ENCODE results near the gene E2F8.

The E2F8 gene

DNA sequence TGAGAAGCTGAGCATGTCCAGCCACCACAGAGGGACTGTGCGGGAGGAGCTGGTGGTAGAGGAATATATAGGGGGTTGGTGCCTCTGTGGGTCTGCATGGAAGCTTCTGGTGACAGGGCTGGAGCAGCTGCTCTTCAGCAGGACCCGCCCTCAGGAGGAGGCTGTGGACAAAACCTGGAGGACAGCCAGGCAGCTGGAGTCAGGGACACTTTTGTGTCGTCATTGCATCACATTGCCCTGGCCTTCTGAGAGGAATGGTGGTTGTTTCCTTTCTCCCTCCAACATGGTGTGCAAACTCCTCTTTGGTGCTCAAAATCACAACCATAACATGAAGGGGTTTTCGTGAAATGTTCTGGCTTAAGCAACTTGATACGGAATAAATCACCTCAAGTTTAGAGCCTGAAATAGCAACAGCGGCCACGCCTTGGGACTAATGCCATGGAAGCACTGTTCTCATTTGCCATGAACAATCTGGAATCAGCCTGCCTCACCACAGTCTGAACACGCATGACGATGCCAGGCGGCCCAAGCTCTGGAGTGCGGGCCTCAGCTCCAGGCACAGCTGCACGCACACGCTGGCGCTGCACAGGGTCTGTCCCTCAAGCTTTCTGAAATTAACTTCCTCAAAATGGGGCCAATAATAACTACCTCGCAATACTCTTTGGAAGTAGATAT, 21.8 kb downstream of the E2F8 start:
- Mint-ChIP-seq H3K27ac (no peak overlapping the region), H3K9me3 (peaks cover 3% of the 10 kb centered on the region), H3K27me3 (peaks cover 9% of the 10 kb centered on the region), H3K4me3 (no peak overlapping the region), H3K36me3 (no peaks in the 10 kb centered on the region), H3K4me1 (no peaks in the 10 kb centered on the region)
- DNase-seq (ENCODE audit: low spot score in 2 of 2) = no peak
- ATAC-seq (ENCODE audit: low read depth) = no peak

GRCh38 chr11:19218216-19218615, 22.5 kb downstream of the E2F8 start:
- ATAC-seq (ENCODE audit: low read depth) (no peak), DNase-seq (ENCODE audit: low spot score in 2 of 2) (no peak)
- H3K9me3 Mint-ChIP-seq = peaks cover 3% of the 10 kb centered on the region
- no peaks in the 10 kb centered on the region for H3K36me3 Mint-ChIP-seq
- H3K27me3 Mint-ChIP-seq = peaks cover 10% of the 10 kb centered on the region
- H3K4me1 Mint-ChIP-seq = no peaks in the 10 kb centered on the region
- H3K27ac Mint-ChIP-seq = no peak overlapping the region
- no peak overlapping the region for H3K4me3 Mint-ChIP-seq

GRCh38 chr11:19216709-19217374, 23.9 kb downstream of the E2F8 start:
- ATAC-seq (ENCODE audit: low read depth) = no peak
- no peaks in the 10 kb centered on the region for H3K9me3 Mint-ChIP-seq
- no peak overlapping the region for H3K27ac Mint-ChIP-seq
- no peak for DNase-seq (ENCODE audit: low spot score in 2 of 2)
- no peaks in the 10 kb centered on the region for H3K36me3 Mint-ChIP-seq
- peaks cover 13% of the 10 kb centered on the region for H3K27me3 Mint-ChIP-seq
- H3K4me1 Mint-ChIP-seq = no peaks in the 10 kb centered on the region
- H3K4me3 Mint-ChIP-seq = no peak overlapping the region

DNA sequence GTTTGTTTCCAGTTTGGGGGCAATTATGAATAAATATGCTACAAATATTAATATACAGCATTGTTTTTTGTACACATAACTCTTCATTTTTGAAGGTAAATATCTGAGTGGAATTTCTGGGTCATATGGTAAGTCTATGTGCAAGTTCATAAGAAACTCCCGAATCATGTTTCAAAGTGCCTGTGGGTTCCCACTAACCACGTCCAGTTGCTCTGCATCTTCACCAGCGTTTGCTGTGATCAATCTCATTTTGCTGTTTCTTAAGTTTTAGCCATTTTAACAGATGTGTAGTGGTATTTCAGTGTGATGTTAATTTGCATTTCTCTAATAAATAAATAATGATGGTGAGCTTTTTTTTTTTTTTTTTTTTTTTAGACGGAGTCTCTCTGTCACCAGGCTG, 24.7 kb downstream of the E2F8 start:
- H3K4me1 Mint-ChIP-seq = no peaks in the 10 kb centered on the region
- no peak for DNase-seq (ENCODE audit: low spot score in 2 of 2)
- no peaks in the 10 kb centered on the region for H3K9me3 Mint-ChIP-seq
- no peak overlapping the region for H3K27ac Mint-ChIP-seq
- ATAC-seq (ENCODE audit: low read depth) = no peak
- H3K4me3 Mint-ChIP-seq = no peak overlapping the region
- peaks cover 13% of the 10 kb centered on the region for H3K27me3 Mint-ChIP-seq
- H3K36me3 Mint-ChIP-seq = no peaks in the 10 kb centered on the region

- no peak for DNase-seq (ENCODE audit: low spot score in 2 of 2)
- Mint-ChIP-seq H3K4me3 (no peak overlapping the region), H3K4me1 (no peaks in the 10 kb centered on the region), H3K27ac (no peak overlapping the region), H3K9me3 (no peaks in the 10 kb centered on the region), H3K27me3 (peaks cover 25% of the 10 kb centered on the region), H3K36me3 (no peaks in the 10 kb centered on the region)
- no peak for ATAC-seq (ENCODE audit: low read depth)
These were observed 31.0 kb downstream of the E2F8 start for GRCh38 chr11:19209617-19210370.

- peaks cover 20% of the 10 kb centered on the region for H3K27me3 Mint-ChIP-seq
- no peak for DNase-seq (ENCODE audit: low spot score in 2 of 2)
- ATAC-seq (ENCODE audit: low read depth) = no peak
- no peak overlapping the region for H3K4me3 Mint-ChIP-seq
- H3K27ac Mint-ChIP-seq = no peak overlapping the region
- H3K4me1 Mint-ChIP-seq = no peaks in the 10 kb centered on the region
- H3K36me3 Mint-ChIP-seq = no peaks in the 10 kb centered on the region
- H3K9me3 Mint-ChIP-seq = no peaks in the 10 kb centered on the region
These were observed 31.7 kb downstream of the E2F8 start for GRCh38 chr11:19208959-19209546.

GRCh38 chr11:19208181-19208580, 32.6 kb downstream of the E2F8 start:
- H3K27ac Mint-ChIP-seq = no peak overlapping the region

DNA sequence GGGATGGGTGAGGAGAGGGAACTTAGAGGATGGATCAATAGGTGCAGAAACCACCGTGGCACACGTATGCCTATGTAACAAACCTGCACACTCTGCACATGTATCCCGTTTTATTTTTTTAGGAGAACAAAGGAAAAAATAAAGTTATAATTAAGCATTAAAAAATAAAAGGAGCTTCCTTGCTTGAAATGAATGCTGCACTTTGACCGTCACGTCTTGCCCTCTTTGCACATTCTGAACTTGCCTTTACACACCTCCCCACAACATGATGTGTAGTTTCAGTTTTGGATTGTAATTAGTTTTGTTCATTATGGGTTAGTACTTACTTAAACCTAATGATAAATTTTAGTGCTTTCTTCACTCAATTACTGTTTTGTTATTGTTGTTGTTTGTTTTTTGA, 35.9 kb downstream of the E2F8 start:
- ATAC-seq (ENCODE audit: low read depth) (no peak), DNase-seq (ENCODE audit: low spot score in 2 of 2) (no peak)
- no peaks in the 10 kb centered on the region for H3K36me3 Mint-ChIP-seq

More at GRCh38 chr11:19208181-19208580, 32.6 kb downstream of the E2F8 start:
- DNase-seq (ENCODE audit: low spot score in 2 of 2) = no peak
- no peak for ATAC-seq (ENCODE audit: low read depth)
- H3K36me3 Mint-ChIP-seq = no peaks in the 10 kb centered on the region
- no peak overlapping the region for H3K4me3 Mint-ChIP-seq
- H3K9me3 Mint-ChIP-seq = no peaks in the 10 kb centered on the region
- no peaks in the 10 kb centered on the region for H3K4me1 Mint-ChIP-seq
- H3K27me3 Mint-ChIP-seq = peaks cover 18% of the 10 kb centered on the region

DNA sequence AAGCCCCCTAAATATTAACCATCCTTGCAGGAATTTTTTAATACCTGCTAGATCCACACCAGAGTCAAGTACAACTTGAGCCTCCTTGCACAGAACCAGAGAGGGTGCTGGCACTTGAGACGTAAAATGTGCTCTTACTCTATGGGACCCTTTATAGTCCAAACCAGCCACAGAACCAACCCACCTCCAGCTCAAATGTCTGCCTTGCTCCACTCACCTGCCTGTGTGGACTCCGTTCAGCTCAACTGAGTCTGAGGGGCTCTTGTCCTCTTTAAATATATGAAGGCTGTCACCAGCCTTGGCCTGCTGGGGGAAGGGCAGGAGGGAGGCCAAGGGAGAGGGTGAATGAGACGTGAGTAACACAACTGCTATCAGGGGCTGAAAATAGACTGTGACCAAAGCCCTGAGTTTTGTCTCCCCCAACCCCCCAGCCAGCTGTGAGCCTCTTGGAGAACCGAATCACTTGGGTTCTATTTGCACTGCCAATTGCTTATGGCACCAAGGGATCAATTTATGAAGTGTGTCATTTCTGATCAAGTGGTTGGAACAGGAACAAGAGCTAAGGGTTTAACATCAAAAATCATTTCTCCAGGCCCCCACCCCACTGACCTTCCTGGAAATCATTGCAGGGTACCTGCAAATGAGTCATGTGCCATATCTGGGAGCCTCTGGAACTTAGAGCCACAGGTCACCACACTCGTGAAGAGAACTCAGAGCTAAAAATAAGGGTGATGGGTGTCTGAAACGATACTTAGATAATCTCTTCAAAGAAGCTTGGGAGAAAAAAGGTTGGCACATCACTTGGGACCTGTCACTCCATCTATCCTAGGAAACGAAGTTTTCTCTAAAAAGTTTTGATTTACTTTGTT, 38.8 kb downstream of the E2F8 start, which contains the start of gene CSRP3:
Gene CSRP3, minus strand, starts transcription at position 247 of the 869 bp plus-strand sequence. CDS start 9,535 bp downstream, outside the sequence.
- DNase-seq (ENCODE audit: low spot score in 2 of 2) (no peak), ATAC-seq (ENCODE audit: low read depth) (no peak)
- H3K36me3 Mint-ChIP-seq = no peaks in the 10 kb centered on the region
- peaks cover 12% of the 10 kb centered on the region for H3K27me3 Mint-ChIP-seq
- H3K27ac Mint-ChIP-seq = no peak within 1 kb of the TSS
- no peaks in the 10 kb centered on the region for H3K9me3 Mint-ChIP-seq
- H3K4me1 Mint-ChIP-seq = no peaks in the 10 kb centered on the region
- H3K4me3 Mint-ChIP-seq = no peak within 1 kb of the TSS

More for the DNA sequence above, 35.9 kb downstream of the E2F8 start:
- Mint-ChIP-seq H3K27ac (no peak overlapping the region), H3K4me1 (no peaks in the 10 kb centered on the region), H3K9me3 (no peaks in the 10 kb centered on the region), H3K4me3 (no peak overlapping the region), H3K27me3 (peaks cover 18% of the 10 kb centered on the region)

GRCh38 chr11:19200410-19201201, 40.1 kb downstream of the E2F8 start:
- H3K4me3 Mint-ChIP-seq = no peak overlapping the region
- DNase-seq (ENCODE audit: low spot score in 2 of 2) (no peak), ATAC-seq (ENCODE audit: low read depth) (no peak)
- no peaks in the 10 kb centered on the region for H3K9me3 Mint-ChIP-seq
- no peaks in the 10 kb centered on the region for H3K4me1 Mint-ChIP-seq
- no peak overlapping the region for H3K27ac Mint-ChIP-seq
- H3K36me3 Mint-ChIP-seq = no peaks in the 10 kb centered on the region
- H3K27me3 Mint-ChIP-seq = peaks cover 10% of the 10 kb centered on the region

- ATAC-seq (ENCODE audit: low read depth) (no peak), DNase-seq (ENCODE audit: low spot score in 2 of 2) (no peak)
- no peak overlapping the region for H3K27ac Mint-ChIP-seq
- H3K4me3 Mint-ChIP-seq = no peak overlapping the region
- no peaks in the 10 kb centered on the region for H3K4me1 Mint-ChIP-seq
- H3K9me3 Mint-ChIP-seq = no peaks in the 10 kb centered on the region
- H3K36me3 Mint-ChIP-seq = no peaks in the 10 kb centered on the region
- H3K27me3 Mint-ChIP-seq = peaks cover 10% of the 10 kb centered on the region
These were observed 41.0 kb downstream of the E2F8 start for GRCh38 chr11:19199771-19200170.

GRCh38 chr11:19199048-19199447, 41.7 kb downstream of the E2F8 start:
- no peaks in the 10 kb centered on the region for H3K9me3 Mint-ChIP-seq
- ATAC-seq (ENCODE audit: low read depth) (no peak), DNase-seq (ENCODE audit: low spot score in 2 of 2) (no peak)
- H3K27ac Mint-ChIP-seq = no peak overlapping the region
- H3K4me1 Mint-ChIP-seq = no peaks in the 10 kb centered on the region
- no peak overlapping the region for H3K4me3 Mint-ChIP-seq
- H3K27me3 Mint-ChIP-seq = peaks cover 10% of the 10 kb centered on the region
- H3K36me3 Mint-ChIP-seq = no peaks in the 10 kb centered on the region

DNA sequence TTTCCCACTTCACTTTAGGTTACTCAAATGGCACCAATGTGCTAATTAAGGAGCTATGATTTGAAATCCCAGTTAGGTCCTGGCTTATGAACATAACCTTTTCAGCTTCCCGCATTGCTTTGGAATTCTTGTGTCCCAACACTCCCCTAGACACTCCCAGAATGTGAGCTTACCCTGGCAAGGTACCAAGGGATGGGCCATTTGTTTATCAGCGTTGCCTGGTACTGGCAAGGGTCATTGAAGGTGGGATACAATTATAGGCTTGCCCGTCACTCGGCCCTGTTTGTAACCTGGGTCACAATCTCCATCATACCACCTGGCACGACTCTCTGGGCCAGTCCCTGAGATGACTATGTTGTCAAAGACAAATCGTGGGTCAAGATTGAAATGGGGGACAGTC, 44.3 kb downstream of the E2F8 start:
- ATAC-seq (ENCODE audit: low read depth) (no peak), DNase-seq (ENCODE audit: low spot score in 2 of 2) (no peak)
- no peak overlapping the region for H3K27ac Mint-ChIP-seq
- no peaks in the 10 kb centered on the region for H3K9me3 Mint-ChIP-seq
- H3K4me3 Mint-ChIP-seq = no peak overlapping the region
- peaks cover 10% of the 10 kb centered on the region for H3K27me3 Mint-ChIP-seq
- no peaks in the 10 kb centered on the region for H3K36me3 Mint-ChIP-seq
- no peaks in the 10 kb centered on the region for H3K4me1 Mint-ChIP-seq

All from memory B cell (primary cell).